PC-3 (cell line): ENCODE results near the gene TRIM52. TPM values are rescaled to one million over a fixed set of nuclear protein-coding genes. Genes with fewer than 3 reads are reported as not detected.

Experiments used
- ATAC-seq: fragments of 200-7000 bp; cut with Tn5 transposase; 2 replicates; pipeline ENCODE4 v1.9.1; 2020; ENCODE audit warnings: mild to moderate bottlenecking, moderate library complexity
- BruUV-seq: library from RNA; stranded (reverse); fragments of 400-500 nt; replicated peaks from 2 replicates; lab custom pipeline; 2021; lab: Mats Ljungman, UMichigan
- CTCF ChIA-PET: fragments of 300-600 bp; sonication (Branson Sonifier 250); formaldehyde crosslinking; loops from one replicate; lab custom pipeline; 2022; ENCODE audit warnings: antibody characterized with exemption; lab: Charles Lee
- POLR2A ChIA-PET: fragments of 300-600 bp; sonication (Branson Sonifier 250); formaldehyde crosslinking; loops from one replicate; lab custom pipeline; 2022; ENCODE audit warnings: antibody characterized with exemption; ENCODE audit not compliant: unreplicated experiment; lab: Charles Lee
- DNase-seq: peaks from one replicate; pipeline ENCODE4 v3.0.0-alpha.2; 2015
- H2AFZ ChIP-seq: fragments of 300-600 bp; sonication (generic); 2 replicates; pipeline ENCODE4 v1.6.0; 2016; ENCODE audit warnings: antibody characterized with exemption, low read length
- H3F3A ChIP-seq: fragments of 300-600 bp; sonication (generic); one replicate; pipeline ENCODE4 v1.6.0; 2017; ENCODE audit warnings: antibody characterized with exemption, low read length, control low read depth, mild to moderate bottlenecking; ENCODE audit not compliant: unreplicated experiment
- H3K27ac ChIP-seq: fragments of 300-600 bp; sonication (generic); 2 replicates; pipeline ENCODE4 v1.5.1; 2016; ENCODE audit warnings: mild to moderate bottlenecking, low read length
- H3K27me3 ChIP-seq: fragments of 300-600 bp; sonication (generic); 2 replicates; pipeline ENCODE4 v1.6.1; 2016; ENCODE audit warnings: low read length, mixed read lengths
- H3K36me3 ChIP-seq: fragments of 300-600 bp; sonication (generic); 2 replicates; pipeline ENCODE4 v1.6.1; 2016; ENCODE audit warnings: low read depth, mixed run types, low read length, mixed read lengths
- H3K4me1 ChIP-seq: fragments of 300-600 bp; sonication (generic); 2 replicates; pipeline ENCODE4 v1.5.1; 2016; ENCODE audit warnings: low read length; ENCODE audit not compliant: insufficient read depth
- H3K4me2 ChIP-seq: fragments of 300-600 bp; sonication (generic); 2 replicates; pipeline ENCODE4 v1.6.0; 2016; ENCODE audit warnings: low read length
- H3K4me3 ChIP-seq: fragments of 300-600 bp; sonication (generic); 2 replicates; pipeline ENCODE4 v1.5.1; 2016; ENCODE audit warnings: mild to moderate bottlenecking, low read length, mixed read lengths
- H3K79me2 ChIP-seq: fragments of 300-600 bp; sonication (generic); 2 replicates; pipeline ENCODE4 v1.6.1; 2017; ENCODE audit warnings: low read length, mixed read lengths
- H3K9ac ChIP-seq: fragments of 300-600 bp; sonication (generic); 2 replicates; pipeline ENCODE4 v1.6.0; 2016; ENCODE audit warnings: mild to moderate bottlenecking, low read length
- H3K9me2 ChIP-seq: fragments of 300-600 bp; sonication (generic); replicated peaks from 2 replicates; pipeline ENCODE4 v1.6.1; 2016; ENCODE audit warnings: mixed run types, low read length, mixed read lengths
- H3K9me3 ChIP-seq: fragments of 300-600 bp; sonication (generic); 2 replicates; pipeline ENCODE4 v1.6.1; 2016; ENCODE audit warnings: low read length, mixed read lengths
- H4K20me1 ChIP-seq: fragments of 300-600 bp; sonication (generic); 2 replicates; pipeline ENCODE4 v1.6.1; 2016; ENCODE audit warnings: low read length, mixed read lengths
- EZH2 ChIP-seq: fragments of 300-600 bp; sonication (generic); IDR thresholded peaks from one replicate; pipeline ENCODE4 v1.6.1; 2017; ENCODE audit warnings: antibody characterized with exemption, mild to moderate bottlenecking, low read length; ENCODE audit not compliant: unreplicated experiment
- EZH2phosphoT487 ChIP-seq: fragments of 300-600 bp; sonication (generic); IDR thresholded peaks from 2 replicates; pipeline ENCODE4 v1.6.1; 2018; ENCODE audit warnings: mild to moderate bottlenecking, antibody characterized with exemption, low read length, borderline replicate concordance
- intact Hi-C: fragments of 100-400 bp; cut with micrococcal nuclease; formaldehyde crosslinking; loops from 2 replicates; pipeline ENCODE4 v1.9.0; 2023
- total RNA-seq: library from RNA; depleted of rRNA; stranded (reverse); fragments of >200 nt; gene quantifications from 2 replicates; pipeline ENCODE4 v1.2.3, GENCODE V29; 2014
- TF ChIP-seq, protein P1 (sequence below): fragments of 300-600 bp; sonication (generic); conservative IDR thresholded peaks from 2 replicates; pipeline ENCODE4 v1.5.1; 2017; ENCODE audit warnings: antibody characterized with exemption, low read depth, mild to moderate bottlenecking, low read length

The TRIM52 gene
- total RNA-seq, 1 experiment from 2014 or later, result 4.4 TPM

DNA sequence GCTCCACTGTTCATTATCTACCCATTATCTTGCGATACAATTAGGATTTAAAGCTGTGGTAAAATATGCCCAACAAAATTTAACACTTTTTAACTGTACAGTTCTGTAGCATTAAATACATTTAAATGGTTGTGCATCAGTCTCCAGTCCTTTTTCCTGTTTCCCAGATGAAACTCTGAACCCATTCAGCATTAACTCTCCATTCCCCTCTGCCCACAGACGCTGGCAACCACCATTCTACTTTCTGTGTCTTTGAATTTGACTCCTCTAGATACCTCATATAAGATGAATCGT lies 53.0 kb downstream of the TRIM52 start:
- Histone ChIP-seq H3K27me3 (no peaks in the 10 kb centered on the region), H2AFZ (no peak overlapping the region), H3K27ac (no peak overlapping the region), H3K9ac (no peak overlapping the region), H3K9me2 (no peaks in the 10 kb centered on the region), H3K79me2 (peaks cover 5% of the 10 kb centered on the region; the same call in 1 of the 2 replicates), H3K36me3 (no peaks in the 10 kb centered on the region), H4K20me1 (no peaks in the 10 kb centered on the region), H3K4me1 (peaks cover 18% of the 10 kb centered on the region), H3K9me3 (no peaks in the 10 kb centered on the region), H3K4me2 (peak overlapping the region; percentile 85; the same call in 1 of the 2 replicates), H3K4me3 (peak overlapping the region; percentile 85; the same call in 1 of the 2 replicates), H3F3A (no peaks in the 10 kb centered on the region)
- TF ChIP-seq, protein P1, sequence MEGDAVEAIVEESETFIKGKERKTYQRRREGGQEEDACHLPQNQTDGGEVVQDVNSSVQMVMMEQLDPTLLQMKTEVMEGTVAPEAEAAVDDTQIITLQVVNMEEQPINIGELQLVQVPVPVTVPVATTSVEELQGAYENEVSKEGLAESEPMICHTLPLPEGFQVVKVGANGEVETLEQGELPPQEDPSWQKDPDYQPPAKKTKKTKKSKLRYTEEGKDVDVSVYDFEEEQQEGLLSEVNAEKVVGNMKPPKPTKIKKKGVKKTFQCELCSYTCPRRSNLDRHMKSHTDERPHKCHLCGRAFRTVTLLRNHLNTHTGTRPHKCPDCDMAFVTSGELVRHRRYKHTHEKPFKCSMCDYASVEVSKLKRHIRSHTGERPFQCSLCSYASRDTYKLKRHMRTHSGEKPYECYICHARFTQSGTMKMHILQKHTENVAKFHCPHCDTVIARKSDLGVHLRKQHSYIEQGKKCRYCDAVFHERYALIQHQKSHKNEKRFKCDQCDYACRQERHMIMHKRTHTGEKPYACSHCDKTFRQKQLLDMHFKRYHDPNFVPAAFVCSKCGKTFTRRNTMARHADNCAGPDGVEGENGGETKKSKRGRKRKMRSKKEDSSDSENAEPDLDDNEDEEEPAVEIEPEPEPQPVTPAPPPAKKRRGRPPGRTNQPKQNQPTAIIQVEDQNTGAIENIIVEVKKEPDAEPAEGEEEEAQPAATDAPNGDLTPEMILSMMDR, result no peak
- TF ChIP-seq EZH2phosphoT487 (no peak), EZH2 (no peak)
- no peak for ATAC-seq
- ChIA-PET POLR2A (interaction anchor here (0.6 to 1.4 kb wide), 4 partner anchors 15 to 232 kb away, joined by 5 to 9 read pairs (median 6); no protein-coding TSS in a partner anchor), CTCF (interaction anchor here (1.0 to 1.2 kb wide), 2 partner anchors 20 to 35 kb away, joined by 3 to 7 read pairs; no protein-coding TSS in a partner anchor)
- DNase-seq, result no peak
- intact Hi-C loops, result loop anchor here (1.0 kb wide), 3 partner anchors 10 to 20 kb away; partner anchors contain the start of gene TRIM41
- BruUV-seq, result no TSS peak

DNA sequence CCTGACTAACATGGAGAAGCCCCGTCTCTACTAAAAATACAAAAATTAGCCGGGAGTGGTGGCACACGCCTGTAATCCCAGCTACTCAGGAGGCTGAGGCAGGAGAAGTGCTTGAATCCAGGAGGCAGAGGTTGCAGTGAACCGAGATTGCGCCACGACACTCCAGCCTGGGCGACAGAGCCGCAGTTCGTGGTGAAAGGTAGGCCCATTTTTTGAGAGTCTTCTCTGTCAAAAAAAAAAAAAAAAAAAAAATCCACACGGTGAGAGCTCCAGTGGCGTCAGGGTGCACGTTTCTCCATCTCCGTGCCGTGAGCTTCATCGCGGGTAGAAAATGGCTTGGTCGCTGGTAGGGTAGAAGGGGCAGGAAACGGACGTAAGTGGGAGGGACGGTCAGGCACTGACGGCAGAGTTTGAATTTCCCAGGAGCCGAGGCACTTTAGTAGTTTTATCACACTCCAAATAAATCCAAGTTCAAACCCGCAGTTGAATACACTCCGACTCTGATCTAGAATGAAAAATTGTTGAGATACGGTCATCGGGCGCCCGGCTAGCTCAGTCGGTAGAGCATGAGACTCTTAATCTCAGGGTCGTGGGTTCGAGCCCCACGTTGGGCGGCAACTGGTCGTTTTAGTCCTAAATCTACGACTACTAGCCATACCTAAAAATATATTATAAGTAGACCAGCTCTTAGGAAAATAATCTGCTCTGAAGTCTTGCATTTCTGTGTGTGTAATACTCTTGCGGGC lies 53.6 kb downstream of the TRIM52 start:
- Histone ChIP-seq H4K20me1 (no peaks in the 10 kb centered on the region), H2AFZ (peak overlapping the region; percentile 88), H3K4me3 (peak overlapping the region; percentile 85), H3K9me3 (no peaks in the 10 kb centered on the region), H3K4me1 (peaks cover 18% of the 10 kb centered on the region), H3F3A (no peaks in the 10 kb centered on the region), H3K9me2 (no peaks in the 10 kb centered on the region), H3K4me2 (peak overlapping the region; percentile 85), H3K27me3 (no peaks in the 10 kb centered on the region), H3K79me2 (peaks cover 5% of the 10 kb centered on the region; the same call in 1 of the 2 replicates), H3K9ac (peak overlapping the region; percentile 77), H3K36me3 (no peaks in the 10 kb centered on the region), H3K27ac (peak overlapping the region; percentile 69)
- TF ChIP-seq, protein P1, result no peak
- no peak for TF ChIP-seq EZH2phosphoT487
- no peak for TF ChIP-seq EZH2
- ChIA-PET CTCF (interaction anchor here (1.0 to 1.2 kb wide), 3 partner anchors 19 to 34 kb away, joined by 3 to 7 read pairs (median 3); no protein-coding TSS in a partner anchor), POLR2A (interaction anchor here (0.6 to 1.4 kb wide), 7 partner anchors 14 to 231 kb away, joined by 3 to 9 read pairs (median 5); partner anchors contain the start of gene RACK1)
- intact Hi-C loops, result loop anchor here (1.0 kb wide), 3 partner anchors 11 to 19 kb away; partner anchors contain the start of gene TRIM41
- DNase-seq, result peak; percentile 96
- BruUV-seq, result TSS peak; percentile 100
- peak; percentile 51 for ATAC-seq
